ENCODE measurements around the gene IFIT1. TPM values are rescaled to one million over a fixed set of nuclear protein-coding genes. Genes with fewer than 3 reads are reported as not detected.
"Not testable (repeated sequence)": the region's sequence is repeated elsewhere in the genome, so short reads cannot be mapped to it uniquely, and the experiment has no call there.

The IFIT1 gene
- total RNA-seq, 1 donor from 2014 or later = 42.4 TPM

GRCh38 chr10:89403043-89403442, 10.6 kb downstream of the IFIT1 start:
- no peak for DNase-seq

- no peak for DNase-seq
Observed at GRCh38 chr10:89404104-89405047, 12.0 kb downstream of the IFIT1 start.

- not testable (repeated sequence) for DNase-seq
Observed at GRCh38 chr10:89406178-89406577, 13.8 kb downstream of the IFIT1 start.

GRCh38 chr10:89407792-89408191, 15.4 kb downstream of the IFIT1 start:
- DNase-seq = not testable (repeated sequence)

- DNase-seq = not testable (repeated sequence)
Observed at GRCh38 chr10:89409282-89409681, 16.9 kb downstream of the IFIT1 start.

GRCh38 chr10:89410551-89410950, 18.1 kb downstream of the IFIT1 start:
- not testable (repeated sequence) for DNase-seq

GRCh38 chr10:89411135-89411534, 18.7 kb downstream of the IFIT1 start:
- not testable (repeated sequence) for DNase-seq

- DNase-seq = not testable (repeated sequence)
Observed at GRCh38 chr10:89412276-89412675, 19.9 kb downstream of the IFIT1 start.

GRCh38 chr10:89413398-89413912, 21.0 kb downstream of the IFIT1 start:
- DNase-seq = no peak

GRCh38 chr10:89414146-89414878, 21.9 kb downstream of the IFIT1 start, which contains the start of gene IFIT5:
Gene IFIT5 (plus strand): TSS chr10:89414568. CDS start chr10:89414799, 231 bp downstream.
- DNase-seq = peak; percentile 90

GRCh38 chr10:89414879-89415821, 22.7 kb downstream of the IFIT1 start:
- DNase-seq = peak; percentile 71

- no peak for DNase-seq
Observed at GRCh38 chr10:89416465-89416864, 24.0 kb downstream of the IFIT1 start.

GRCh38 chr10:89419548-89419947, 27.1 kb downstream of the IFIT1 start:
- peak; percentile 13 for DNase-seq

GRCh38 chr10:89421018-89421476, 28.6 kb downstream of the IFIT1 start:
- DNase-seq = peak; percentile 17

GRCh38 chr10:89425000-89425399, 32.6 kb downstream of the IFIT1 start:
- DNase-seq = no peak

- peak; percentile 84 for DNase-seq
Observed at GRCh38 chr10:89426230-89426868, 33.9 kb downstream of the IFIT1 start.

- no peak for DNase-seq
Observed at GRCh38 chr10:89427629-89428028, 35.2 kb downstream of the IFIT1 start.

GRCh38 chr10:89428877-89429276, 36.5 kb downstream of the IFIT1 start:
- peak; percentile 61 for DNase-seq

GRCh38 chr10:89431977-89432376, 39.6 kb downstream of the IFIT1 start:
- DNase-seq = peak; percentile 50

- DNase-seq = no peak
Observed at GRCh38 chr10:89438525-89438924, 46.1 kb downstream of the IFIT1 start.
